ENCODE data around the gene GNG2.

Gene GNG2

DNA sequence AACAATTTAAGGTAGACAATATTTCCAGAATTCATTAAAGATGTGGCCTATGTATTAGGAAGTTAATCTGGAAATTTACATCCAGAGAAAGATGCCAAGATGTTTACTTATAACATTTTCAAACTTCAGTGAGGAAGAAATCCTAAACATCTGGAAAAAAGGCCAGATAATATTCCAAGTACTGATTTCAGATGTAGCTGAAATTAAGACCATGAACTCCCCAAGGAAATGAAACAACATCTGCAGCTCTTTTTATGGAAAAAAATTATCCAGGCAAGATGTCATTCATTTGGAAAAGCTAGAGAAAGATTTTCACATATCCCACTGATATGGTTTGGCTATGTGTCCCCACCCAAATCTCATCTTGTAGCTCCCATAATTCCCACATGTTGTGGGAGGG, 35.0 kb downstream of the GNG2 start:
- DNase-seq: no peak

DNA sequence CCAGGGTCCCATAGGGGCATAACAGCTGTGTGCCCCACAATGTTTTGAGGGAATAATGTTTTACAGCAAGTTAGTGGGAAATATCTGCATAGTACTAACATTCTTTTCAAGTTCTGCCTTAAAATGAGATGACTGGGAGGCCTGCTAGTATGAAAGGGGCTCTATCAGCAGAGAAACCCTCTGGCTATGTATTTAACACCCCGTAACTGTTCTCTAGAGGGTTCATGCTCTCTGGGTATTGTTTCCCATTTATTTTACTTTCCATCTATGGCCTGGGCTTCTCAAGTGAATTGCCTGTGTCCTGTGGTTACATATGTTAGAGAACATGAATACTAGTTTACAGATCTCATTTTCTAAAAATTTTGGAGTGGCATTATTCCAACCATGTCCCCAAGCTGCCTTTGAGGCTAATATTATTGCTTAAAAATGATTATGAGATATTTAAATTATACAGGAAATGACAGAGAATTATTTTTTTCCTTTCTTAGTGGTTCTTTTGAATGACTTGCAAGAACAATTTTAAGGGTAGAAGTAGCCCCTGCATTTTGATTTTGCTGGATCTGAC, 37.5 kb downstream of the GNG2 start:
- DNase-seq: no peak

DNA sequence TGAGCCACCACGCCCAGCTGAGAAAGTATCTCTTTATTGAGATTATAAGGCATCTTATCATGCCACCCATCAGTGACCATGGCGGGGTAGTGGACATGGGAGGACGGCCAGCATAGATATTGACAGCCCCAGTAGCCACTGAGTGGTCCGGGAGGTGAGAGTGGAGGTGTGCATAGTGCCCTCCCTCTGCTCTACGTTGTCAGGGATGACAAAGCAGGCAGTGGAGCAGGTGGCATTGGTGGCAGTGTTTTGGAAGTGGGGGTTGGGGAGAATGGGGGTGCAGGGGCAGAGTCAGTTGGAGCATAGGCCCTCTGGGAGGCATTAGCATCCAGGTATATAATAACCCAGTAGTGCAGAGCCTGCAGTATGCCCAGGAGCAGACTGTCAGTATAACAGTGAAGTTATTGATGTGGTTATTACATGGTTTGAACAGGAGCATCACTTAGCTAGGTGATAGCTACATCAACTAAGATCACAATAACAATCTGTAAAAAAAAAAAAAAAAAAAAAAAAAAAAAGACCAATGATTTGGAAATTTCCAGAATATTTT, 41.1 kb downstream of the GNG2 start:
- peak; percentile 37 for DNase-seq

DNA sequence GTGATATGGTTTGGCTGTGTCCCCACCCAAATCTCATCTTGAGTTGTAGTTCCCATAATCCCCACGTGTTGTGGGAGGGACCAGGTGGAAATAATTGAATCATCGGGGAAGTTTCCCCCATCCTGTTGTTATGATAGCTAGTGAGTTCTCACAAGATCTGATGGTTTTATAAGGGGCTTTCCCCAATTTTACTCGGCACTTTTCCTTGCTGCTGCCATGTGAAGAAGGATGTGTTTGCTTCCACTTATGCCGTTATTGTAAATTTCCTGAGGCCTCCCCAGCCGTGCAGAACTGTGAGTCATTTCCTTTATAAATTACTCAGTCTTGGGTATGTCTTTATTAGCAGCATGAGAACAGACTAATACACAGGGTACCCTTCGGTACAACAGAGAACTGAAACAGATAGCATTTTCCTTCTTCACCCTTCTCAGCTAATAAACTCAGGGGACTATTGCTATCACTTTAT, 45.3 kb downstream of the GNG2 start:
- peak; percentile 62 for DNase-seq

DNA sequence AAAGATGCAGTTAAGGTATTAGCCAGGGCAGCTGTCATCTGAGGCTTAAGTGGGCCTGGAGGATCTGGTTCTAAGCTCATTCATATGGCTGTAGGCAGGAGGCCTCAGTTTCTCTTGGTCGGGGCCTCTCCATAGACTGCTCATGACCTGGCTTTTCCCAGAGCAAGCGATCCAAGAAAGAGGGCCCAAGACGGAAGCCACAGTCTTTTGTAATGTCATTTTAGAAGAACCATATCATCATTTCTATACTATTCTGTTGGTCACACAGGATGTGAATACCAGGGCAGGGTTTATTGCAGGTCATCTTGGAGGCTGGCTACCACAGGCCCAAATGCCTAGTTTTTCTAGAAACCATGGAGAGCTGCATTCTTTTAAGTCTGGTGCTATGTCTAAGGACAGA, 47.7 kb downstream of the GNG2 start:
- no peak for DNase-seq

DNA sequence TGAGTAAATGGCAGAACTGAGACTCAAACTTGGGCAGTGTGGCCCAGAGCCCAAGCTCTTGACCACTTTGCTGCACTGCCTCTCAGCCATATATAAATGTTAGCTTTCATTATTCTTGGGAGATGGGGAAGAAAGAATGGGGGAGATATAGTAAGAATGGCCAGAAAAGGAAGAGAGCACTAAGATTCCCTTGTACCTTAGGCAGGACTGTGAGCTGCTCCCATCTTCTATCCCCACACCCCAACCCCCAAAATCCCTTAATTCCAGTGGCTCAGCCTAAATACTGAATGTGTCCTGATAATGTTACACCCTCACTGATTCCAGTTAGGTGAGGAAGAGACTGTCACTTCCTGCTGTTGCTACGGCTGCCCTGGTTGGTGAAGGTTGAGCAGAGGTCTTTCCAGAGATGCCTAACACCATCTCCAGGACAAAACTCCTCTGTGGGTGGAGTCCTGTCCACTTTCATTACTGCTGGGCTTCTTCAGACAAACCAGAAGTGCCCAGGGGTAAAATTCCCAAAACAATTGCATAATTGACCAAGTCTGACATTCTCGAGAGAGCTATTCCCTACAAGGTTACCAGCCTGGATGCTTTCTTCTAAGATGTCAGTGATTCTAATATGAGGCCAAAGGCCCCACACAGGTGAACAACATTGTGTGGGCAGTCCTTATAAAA, 51.8 kb downstream of the GNG2 start:
- DNase-seq: no peak

DNA sequence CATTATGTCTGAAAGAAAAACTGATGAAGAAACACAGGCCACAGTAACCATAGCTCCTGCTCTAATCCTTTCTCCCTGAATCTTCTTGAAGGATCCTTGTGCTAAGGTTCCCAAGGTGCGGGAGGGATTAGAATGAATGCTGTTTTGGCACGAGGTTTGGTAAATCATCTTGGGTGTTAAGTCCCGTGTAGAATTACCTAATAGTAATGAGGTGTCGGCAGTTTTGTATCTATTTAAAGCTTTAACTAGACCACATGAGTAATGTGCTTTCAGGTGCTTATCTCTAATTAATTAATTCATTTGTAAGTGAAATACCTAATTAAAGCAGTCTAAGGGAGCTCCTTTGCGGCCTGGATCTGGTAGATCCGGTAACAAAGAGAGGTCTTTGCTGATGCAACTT, 53.9 kb downstream of the GNG2 start:
- DNase-seq: no peak

DNA sequence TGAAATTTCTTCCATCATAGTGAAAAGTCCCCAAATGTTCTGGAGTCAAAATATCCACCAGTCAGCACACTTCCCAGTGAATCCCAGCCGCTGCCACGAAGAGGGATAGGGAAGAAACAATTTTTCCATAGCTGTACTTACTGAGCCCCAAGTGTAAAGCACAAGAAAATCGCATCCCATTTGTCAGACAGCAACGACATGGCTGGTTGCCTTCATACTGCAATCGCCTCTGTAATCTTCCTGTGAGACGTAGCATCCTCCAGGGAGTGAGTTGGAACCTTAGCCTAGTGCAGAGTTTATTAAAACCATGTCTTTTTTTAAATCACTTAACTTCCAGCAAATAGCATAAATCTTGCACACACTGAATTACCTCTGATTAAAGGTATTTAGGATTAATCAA, 56.8 kb downstream of the GNG2 start:
- no peak for DNase-seq

DNA sequence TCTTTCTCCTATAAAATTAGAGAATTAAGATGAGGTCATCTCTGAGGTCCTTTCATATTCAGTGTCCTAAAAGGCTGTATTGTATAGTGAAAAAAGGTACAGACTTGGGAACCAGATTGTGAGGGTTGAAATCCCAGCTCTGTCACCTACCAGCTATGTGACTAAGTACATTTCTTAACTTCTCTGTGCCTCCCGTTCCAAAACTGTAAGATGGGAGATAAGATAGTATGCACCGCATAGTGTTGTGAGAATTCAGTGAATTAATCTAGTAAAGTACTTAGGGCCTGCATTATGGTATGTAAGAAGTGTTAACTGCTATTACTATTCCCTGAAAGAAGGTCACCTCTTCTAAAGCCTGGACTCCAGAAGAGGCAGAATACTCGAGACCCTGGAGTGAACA, 60.6 kb downstream of the GNG2 start:
- no peak for DNase-seq

DNA sequence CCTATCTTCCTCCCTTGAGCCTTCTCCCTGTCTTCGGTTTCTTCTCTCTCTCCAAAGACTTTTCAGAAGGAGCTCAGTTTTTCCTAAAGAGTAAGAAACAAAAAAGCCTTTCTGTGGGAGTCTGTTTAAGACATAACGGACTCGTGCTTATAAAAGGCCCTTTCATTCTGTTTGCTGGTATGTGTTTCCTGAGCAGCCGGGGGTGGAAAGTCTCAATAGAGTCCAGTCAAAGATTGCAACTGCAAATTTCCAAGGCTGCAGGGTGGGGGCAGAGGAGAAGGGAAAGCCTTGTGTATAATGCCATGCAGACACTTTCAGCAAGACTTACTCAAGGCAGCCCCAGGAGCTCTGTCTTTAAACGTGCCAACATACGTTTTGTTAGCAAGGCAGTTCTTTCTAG, 62.2 kb downstream of the GNG2 start:
- no peak for DNase-seq

DNA sequence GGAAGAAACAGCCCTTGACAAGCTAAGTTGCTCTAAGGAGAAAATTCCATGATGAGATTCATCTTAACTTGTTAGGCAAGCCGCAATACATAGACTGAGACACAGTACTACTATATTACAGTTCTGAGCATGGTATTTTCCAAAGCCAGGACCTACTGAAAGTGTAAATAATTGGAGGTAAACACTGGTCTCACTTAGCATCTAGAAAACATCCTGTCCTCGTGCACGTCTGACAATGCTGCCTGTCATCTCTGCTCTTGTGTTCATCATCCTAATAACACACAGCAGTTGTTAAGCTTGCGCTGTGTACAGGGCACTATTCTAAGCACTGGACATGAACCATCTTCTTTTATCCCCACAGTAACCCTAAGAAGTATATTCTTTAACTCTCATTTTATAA, 64.2 kb downstream of the GNG2 start:
- no peak for DNase-seq

DNA sequence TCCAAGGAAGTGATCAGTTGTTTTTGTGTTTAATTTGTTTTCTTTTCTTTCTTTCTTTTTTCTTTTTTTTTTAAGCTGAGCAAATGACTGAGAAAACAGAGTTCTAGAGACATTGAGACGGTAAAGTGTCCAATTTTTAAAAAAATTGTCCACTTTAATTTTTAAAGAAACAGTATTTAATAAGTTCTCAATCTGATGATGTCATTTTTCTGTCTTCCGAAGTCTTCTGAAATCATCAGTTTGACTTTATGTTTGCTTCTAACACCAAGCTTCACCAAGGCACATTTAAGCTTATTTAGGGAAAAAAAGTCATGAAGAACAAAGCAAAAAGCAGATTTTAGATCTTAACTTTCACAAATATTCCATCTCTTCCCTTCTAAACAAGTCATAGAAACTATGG, 65.6 kb downstream of the GNG2 start:
- no peak for DNase-seq

DNA sequence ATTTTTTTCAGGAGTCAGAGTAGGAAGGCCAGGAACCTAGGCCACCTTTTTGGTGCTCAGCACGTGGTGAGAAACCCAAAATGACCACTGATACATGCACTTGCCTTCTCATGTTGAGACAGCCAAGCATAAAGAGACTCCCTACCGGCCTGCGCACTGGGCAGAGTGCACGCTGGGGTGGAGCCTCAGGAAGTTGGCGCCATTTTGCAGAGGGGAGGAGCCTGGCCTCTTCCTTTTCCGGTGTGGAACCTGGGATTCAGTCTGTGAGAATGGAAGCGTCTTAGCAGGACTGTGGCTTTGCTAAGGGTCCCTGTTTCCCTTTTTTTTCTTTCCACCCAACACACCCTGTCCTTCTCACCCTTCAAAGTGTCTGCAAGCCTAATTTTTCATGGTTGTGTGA, 66.0 kb downstream of the GNG2 start:
- DNase-seq: no peak

DNA sequence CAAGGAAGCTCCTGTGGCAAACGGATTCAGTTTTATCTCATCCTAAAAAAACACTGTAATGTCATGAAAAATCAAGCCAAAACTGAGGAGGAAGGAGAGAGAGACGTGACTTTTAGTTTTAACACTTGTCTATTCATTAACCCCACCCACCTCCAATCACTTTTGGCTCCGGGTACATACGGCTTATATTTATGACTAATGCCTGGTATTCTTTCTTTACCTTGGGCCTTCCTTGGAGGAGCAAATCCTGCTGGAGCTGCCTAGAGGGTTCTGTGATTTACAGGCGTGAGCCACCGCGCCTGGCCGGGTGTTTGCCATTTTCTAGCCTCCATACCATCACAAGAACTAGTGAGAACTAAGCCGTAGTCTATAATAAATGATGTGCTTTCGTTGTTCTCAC, 68.2 kb downstream of the GNG2 start:
- no peak for DNase-seq

DNA sequence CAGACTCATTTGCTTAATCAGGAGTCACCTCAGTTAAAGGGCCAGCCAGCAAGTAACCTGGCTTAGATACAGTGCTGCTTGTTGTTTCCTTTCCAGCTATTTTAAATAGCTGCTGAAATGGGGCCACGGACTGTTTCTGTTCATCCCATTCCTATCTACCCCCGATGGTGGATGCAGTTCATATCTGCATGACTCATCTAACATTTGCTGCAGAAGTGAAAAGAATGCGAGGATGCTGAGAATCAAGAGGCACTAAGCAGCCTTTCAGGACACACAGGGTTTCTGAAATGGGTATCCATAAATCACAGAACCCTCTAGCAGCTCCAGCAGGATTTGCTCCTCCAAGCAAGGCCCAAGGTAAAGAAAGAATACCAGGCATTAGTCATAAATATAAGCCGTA, 68.8 kb downstream of the GNG2 start:
- DNase-seq: no peak

DNA sequence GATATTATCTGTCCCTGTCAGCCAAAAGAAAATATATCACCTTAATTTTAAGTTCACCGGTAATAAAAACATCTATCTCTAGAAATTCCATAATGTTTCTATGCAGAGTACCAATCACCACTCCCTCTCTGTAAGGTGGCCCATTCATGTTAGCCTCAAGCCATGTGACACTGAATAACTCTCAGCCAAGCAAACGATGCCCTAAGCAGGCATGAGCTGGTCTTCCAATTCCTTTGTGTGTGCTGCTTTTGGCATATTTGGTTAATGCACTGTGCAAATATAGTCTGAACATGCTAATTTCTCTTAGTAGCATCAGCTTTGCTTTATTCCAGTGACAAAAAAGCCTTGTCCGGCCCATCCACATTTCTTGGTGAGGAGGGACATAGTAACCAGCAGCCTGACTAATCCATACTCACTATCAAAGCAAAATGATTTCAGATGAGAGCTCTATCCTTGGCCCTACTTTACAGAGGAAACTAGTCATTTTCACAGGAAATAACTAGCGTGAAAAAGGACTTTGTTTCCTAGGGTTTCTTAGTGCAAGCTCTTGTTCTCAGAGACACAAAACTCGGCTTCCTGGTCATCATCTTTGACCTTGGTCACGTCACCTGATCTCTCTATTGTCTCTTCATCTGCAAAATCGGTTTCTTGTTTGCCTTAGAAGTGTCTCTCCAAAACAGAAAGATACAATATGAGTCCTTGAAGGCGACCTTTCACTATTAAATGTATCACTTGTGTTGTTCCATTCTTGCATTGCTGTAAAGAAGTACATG, 69.7 kb downstream of the GNG2 start:
- DNase-seq: no peak

DNA sequence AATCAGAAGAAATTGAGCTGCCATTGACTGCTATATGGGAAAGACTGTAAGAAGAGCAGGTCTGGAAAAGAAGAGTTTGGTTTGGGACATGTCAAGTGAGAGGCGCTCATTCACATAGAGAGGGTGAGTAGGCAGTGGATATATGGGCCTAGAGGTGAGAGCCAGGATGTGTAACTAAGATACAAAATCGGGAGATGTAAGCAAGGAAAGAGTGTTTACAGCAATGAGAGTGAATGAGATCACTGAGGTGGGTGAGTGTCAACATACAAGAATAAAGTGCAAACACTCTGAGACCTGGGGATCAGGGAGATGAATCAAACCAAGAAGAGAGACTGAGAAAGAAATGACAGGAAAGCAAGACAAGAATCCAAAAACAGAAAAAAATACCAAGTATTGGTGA, 70.9 kb downstream of the GNG2 start:
- no peak for DNase-seq

DNA sequence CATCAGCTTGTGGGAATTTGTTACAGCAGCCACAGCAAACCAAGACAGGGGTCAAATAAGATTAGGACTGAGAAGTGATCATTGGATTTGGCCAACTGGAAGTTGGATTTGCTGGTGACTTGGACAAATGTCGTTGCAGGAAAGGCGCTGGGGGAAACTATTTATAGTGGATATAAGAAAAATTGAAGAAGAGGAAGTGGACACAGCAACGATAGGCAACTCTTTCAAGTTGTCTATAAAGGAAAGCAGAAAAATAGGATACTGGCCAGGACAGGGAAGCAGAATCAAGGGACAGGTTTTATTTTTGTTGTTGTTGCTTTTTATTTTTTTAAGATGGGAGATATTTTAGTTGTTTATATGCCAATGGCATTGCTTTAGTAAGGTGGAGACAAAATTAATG, 72.8 kb downstream of the GNG2 start:
- DNase-seq: no peak

DNA sequence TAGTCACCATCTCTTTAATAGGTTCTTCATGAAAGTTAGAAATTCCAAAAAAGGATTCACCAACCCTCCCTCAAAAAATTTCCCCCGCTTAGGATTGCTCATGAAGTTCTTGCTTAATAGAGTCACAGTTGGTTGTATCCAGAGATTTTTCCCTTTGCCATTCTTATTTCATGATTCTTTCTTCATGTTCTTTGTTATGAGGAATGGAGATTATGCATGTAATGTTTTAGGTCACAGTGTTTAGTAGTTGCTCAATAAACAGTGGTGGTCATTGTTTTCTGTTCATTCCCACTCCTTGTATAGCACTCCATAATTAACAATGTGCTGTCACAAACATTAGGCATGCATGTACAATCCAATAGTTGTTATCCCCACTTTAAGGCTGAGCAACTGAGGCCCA, 77.7 kb downstream of the GNG2 start:
- DNase-seq: no peak

DNA sequence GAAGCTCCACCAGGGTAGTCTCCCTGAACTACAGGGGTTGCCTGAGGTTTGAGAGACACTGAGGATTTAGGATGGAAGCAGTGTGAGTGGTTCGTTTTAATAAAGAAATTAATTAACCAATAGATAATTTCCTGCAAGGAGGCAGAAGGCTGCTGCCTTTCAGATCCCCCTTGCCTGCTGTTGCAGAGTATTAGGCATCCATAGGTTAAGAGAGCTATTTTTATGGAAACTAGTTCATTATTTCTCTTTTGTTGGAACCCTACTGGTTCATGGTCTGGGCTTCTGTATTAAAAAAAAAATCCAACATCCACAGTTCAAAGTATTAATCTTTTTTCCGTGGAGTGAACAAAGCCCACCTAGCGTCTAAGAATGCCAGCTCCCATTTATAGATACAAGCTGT, 78.4 kb downstream of the GNG2 start:
- no peak for DNase-seq

DNA sequence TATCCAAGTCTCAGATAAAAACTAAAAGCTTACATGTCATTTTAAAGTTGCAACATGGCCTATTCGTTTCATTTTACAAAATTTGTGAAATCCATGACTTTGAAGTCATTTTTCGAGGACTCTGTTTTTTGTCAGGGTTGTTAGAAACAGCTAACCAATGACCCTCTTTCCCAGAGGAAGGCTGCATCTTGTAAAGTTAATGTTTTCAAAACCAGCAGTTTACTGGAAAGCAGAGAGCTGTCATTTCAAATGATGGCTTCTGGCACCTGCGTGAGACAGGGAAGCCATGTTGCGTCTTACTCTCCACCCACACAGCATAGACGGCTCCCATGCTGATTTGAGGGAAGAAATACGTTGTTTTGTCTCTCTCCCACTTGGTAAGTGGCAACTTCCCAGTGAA, 78.8 kb downstream of the GNG2 start:
- DNase-seq: no peak

DNA sequence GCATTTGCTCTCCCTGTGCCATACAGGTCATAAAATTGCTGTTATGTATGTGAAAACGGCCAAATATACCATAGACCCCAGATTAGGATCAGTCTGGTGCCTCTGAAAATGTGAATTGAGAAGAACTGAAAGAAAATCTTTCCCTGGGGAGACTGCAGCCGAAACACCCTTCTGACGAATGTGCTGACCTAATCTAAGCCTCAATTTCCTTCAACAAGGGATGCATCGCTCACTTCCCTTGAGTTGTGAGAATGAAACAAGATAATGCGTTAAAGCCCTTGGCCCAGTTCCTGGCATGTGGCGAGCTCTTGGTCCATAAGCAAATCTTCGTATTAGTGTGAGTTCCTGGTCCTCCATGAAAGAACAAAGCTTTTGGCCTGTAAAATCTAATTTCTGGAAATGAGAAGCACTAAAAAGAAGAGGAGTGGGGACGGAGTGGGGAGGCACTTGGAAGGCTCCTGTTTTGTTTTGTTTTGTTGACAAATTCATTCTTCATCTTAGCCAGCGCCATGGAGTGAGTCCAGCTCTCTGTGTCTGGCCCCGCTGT, 79.4 kb downstream of the GNG2 start:
- no peak for DNase-seq

DNA sequence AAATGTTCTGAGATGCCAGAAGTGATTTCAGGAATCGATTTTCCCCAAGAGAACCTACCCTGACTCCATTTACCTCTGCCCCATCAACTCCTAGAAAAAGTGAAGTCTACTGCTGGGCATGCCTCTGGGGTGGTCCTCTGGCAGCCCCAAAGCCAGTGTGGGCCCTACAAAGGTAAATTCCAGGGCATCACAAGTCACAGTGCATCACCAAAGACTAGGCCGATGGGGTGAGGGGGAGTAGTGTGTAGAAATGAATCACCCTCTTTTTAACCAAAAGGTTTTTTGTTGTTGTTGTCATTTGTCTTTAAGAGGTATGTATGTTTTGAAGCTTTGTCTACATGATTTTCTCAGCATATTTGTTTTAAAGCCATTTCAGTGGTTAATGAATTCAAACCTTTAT, 82.6 kb downstream of the GNG2 start:
- no peak for DNase-seq

DNA sequence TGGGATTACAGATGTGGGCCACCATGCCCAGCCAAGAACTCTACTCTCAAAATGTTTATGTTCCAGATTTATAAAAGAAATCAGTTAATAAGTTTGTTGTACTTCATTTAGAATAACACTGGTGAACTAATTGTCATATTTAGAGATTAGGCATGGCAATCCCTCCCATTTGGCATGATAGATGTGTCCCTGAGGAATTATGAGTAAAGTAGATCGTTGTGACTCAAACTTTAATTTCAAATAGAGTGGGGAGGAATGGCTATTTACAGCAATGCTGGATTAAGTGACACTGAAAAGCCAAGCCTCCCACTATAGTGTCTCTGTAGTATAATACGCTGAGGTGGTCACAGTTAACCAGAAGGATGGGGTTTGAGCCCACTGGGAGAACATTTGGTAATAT, 89.6 kb downstream of the GNG2 start:
- DNase-seq: no peak
